Prostate gland (tissue), 2 donors: ENCODE results near the gene SERPINB6. TPM values are rescaled to one million over a fixed set of nuclear protein-coding genes. Genes with fewer than 3 reads are reported as not detected.
A peak's percentile ranks its signal among the peaks of the same experiment; 100 is the strongest.

Experiments
- DNase-seq: peaks from one replicate; pipeline ENCODE4 v3.0.0-alpha.2; 2019; ENCODE audit warnings: low spot score
- H3K27ac ChIP-seq, 2 donors: fragments of 200-600 bp; sonication (generic); 2 replicates each; pipeline ENCODE4 v1.5.1; 2017 to 2019
- H3K27me3 ChIP-seq: fragments of 200-600 bp; sonication (generic); replicated peaks from 2 replicates; pipeline ENCODE4 v1.5.1; 2019; ENCODE audit not compliant: insufficient read depth
- H3K36me3 ChIP-seq, 2 donors: fragments of 200-600 bp; sonication (generic); 1 replicate in 1 of 2; 2 replicates in 1 of 2; pipeline versions ENCODE4 v1.5.1 to v1.8.1; 2017 to 2019
- H3K4me1 ChIP-seq: fragments of 200-600 bp; sonication (generic); replicated peaks from 2 replicates; pipeline ENCODE4 v1.5.1; 2019
- H3K4me3 ChIP-seq, 2 donors: fragments of 200-600 bp; sonication (generic); 2 replicates each; pipeline ENCODE4 v1.5.1; 2017 to 2019
- H3K9me3 ChIP-seq: fragments of 200-600 bp; sonication (generic); 2 replicates; pipeline ENCODE4 v1.5.1; 2017
- POLR2A ChIP-seq: fragments of 450-650 bp; IDR thresholded peaks from one replicate; pipeline ENCODE4 v1.6.1; 2016; ENCODE audit warnings: antibody characterized with exemption, mild to moderate bottlenecking
- POLR2AphosphoS5 ChIP-seq: sonication (generic); formaldehyde crosslinking; IDR thresholded peaks from one replicate; pipeline ENCODE4 v1.6.1; 2017; ENCODE audit warnings: antibody characterized with exemption
- WGBS: methylation state at CpG from one replicate; pipeline ENCODE4 v1.1.5; 2018; 5-methylcytosine and 5-hydroxymethylcytosine counted together
- intact Hi-C: fragments of 100-400 bp; cut with DNase I; formaldehyde crosslinking; loops from one replicate; pipeline ENCODE4 v1.14.2; 2022
- total RNA-seq, 2 donors: library from RNA; depleted of rRNA; stranded (reverse); fragments of >200 nt; gene quantifications; one replicate each; pipeline ENCODE4 v1.1.0, GENCODE V29; 2016
- TF ChIP-seq, protein P1 (sequence below), 4 experiments: fragments of 200-600 bp in 2 of 4; fragments of 450-650 bp in 2 of 4; sonication (generic) in 2 of 4; IDR thresholded peaks; 1 replicate in 3 of 4; 2 replicates in 1 of 4; pipeline ENCODE4 v1.5.1; 2016 to 2019; ENCODE audit warnings: antibody characterized with exemption in 4 of 4, mild to moderate bottlenecking in 2 of 4, moderate library complexity in 2 of 4

The SERPINB6 gene
- total RNA-seq, 2 donors from 2014 or later = 155 to 202 TPM

DNA sequence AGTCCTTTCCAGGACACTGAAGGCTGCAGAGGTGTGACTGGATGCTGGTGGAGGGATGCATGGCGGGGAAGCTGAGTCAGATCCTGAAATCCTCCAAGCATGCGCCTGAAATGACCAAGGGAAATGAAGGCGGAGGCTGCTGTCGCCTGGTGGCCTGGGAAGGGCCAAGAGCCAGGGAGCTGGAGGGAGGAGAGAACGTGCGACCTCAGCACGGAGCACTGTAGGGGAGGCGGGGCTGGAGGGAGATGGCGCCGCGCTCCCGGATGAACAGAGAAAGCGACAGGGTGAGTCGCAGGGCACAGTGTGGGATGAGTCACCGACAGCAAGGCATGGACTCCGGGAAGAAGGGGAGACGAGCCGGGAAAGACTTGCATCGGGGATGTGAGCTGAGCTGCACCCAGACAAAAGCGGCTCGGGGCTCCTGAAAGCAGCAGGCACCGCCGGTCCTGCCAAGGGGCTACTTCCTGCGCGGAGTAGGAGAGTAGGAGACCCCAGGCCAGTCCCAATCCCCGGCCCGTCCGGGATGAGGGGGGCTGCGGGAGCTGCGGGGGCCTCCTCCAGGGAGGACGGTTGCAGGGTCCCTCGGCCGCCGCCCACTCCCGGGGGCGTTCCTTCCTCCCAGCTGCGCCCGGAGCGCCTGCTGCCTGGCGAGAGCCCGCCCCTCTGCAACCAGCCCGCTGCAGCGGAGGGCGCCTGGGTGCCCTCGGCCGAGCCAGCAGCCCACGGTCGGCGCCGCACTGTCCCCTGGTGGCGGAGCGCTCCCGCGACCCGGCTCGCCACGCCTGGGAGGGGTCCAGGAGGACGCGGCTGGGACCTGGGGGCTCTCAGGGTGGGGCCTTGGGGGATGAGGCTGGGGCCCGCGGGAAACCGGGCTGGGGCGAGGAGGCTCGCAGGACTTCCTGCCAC lies 17.3 kb upstream of the SERPINB6 start:
- Histone ChIP-seq H3K4me1 (no peaks in the 10 kb centered on the region), H3K27me3 (no peaks in the 10 kb centered on the region), H3K9me3 (no peaks in the 10 kb centered on the region), H3K4me3 (peak overlapping the region; percentile 66 to 88), H3K27ac (peak overlapping the region; percentile 91 to 97), H3K36me3 (no peaks in the 10 kb centered on the region)
- under 1% methylated on average over 38 of the region's 64 CpGs for WGBS
- TF ChIP-seq, protein P1, sequence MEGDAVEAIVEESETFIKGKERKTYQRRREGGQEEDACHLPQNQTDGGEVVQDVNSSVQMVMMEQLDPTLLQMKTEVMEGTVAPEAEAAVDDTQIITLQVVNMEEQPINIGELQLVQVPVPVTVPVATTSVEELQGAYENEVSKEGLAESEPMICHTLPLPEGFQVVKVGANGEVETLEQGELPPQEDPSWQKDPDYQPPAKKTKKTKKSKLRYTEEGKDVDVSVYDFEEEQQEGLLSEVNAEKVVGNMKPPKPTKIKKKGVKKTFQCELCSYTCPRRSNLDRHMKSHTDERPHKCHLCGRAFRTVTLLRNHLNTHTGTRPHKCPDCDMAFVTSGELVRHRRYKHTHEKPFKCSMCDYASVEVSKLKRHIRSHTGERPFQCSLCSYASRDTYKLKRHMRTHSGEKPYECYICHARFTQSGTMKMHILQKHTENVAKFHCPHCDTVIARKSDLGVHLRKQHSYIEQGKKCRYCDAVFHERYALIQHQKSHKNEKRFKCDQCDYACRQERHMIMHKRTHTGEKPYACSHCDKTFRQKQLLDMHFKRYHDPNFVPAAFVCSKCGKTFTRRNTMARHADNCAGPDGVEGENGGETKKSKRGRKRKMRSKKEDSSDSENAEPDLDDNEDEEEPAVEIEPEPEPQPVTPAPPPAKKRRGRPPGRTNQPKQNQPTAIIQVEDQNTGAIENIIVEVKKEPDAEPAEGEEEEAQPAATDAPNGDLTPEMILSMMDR (IDR thresholded peaks at IDR 0.05) = peak; percentile 85 to 95 (median 90)
- peak; percentile 77 for TF ChIP-seq POLR2AphosphoS5
- TF ChIP-seq POLR2A = peak; percentile 47
- intact Hi-C loops = loop anchor here (1.0 to 5.0 kb wide), 2 partner anchors 36 to 141 kb away; no protein-coding TSS in a partner anchor
- DNase-seq = peak; percentile 85

DNA sequence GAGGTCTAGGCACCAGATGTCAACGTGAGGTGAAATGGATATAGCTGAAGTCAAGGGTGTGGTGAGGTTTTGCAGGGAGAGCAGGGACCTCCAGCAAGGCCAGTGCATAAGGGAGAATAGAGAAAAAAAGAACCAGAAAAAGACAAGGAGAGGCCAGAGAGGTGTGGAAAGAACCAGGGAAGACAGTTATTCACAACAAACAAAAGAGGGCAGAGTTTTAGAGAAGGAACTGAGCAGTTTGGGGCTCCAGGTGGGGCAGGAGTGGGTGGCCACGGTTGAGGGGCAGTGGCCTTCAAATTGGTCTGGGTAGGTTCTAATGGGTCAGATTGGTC lies 16.7 kb upstream of the SERPINB6 start:
- intact Hi-C loops = loop anchor here (5.0 kb wide), 1 partner anchor 141 kb away; no protein-coding TSS in a partner anchor

DNA sequence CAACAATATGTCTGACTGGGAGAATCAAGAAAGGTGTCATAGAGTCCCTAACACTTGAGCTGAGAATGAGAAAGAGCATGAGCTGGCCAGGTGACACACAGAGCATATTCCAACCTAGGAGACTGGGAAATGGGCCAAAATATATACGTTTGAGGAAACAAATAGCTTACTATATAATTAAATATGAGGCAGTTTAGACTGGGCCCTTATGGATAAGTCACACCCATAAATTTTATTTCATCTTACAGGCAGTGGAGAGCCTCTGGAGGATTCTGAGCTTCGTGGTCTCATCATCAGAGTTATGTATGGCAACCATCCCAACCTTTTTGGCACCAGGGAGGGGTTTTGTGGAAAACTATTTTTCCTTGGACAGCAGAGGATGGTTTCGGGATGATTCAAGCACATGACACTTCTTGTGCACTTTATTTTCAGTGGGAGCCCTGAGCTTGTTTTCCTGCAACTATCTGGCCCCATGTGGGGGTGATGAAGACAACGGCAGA lies 15.4 kb upstream of the SERPINB6 start:
- 34% methylated on average over 4 of the region's 4 CpGs for WGBS
- Histone ChIP-seq H3K36me3 (no peaks in the 10 kb centered on the region), H3K4me3 (no peak overlapping the region), H3K9me3 (no peaks in the 10 kb centered on the region), H3K27me3 (no peaks in the 10 kb centered on the region), H3K27ac (peak overlapping the region; percentile 33), H3K4me1 (no peaks in the 10 kb centered on the region)
- intact Hi-C loops = loop anchor here (5.0 kb wide), 1 partner anchor 139 kb away; no protein-coding TSS in a partner anchor
- TF ChIP-seq POLR2AphosphoS5 (no peak), POLR2A (no peak)
- TF ChIP-seq, protein P1 (IDR thresholded peaks at IDR 0.05) = no peak
- DNase-seq = no peak

More for the DNA sequence above, 16.7 kb upstream of the SERPINB6 start:
- Histone ChIP-seq H3K36me3 (no peaks in the 10 kb centered on the region), H3K4me1 (no peaks in the 10 kb centered on the region), H3K27me3 (no peaks in the 10 kb centered on the region), H3K9me3 (no peaks in the 10 kb centered on the region), H3K4me3 (peak overlapping the region; percentile 66 to 88), H3K27ac (peak overlapping the region; percentile 91 to 97)
- WGBS = 18% methylated on average over 2 of the region's 2 CpGs
- TF ChIP-seq, protein P1 (IDR thresholded peaks at IDR 0.05) = no peak
- TF ChIP-seq POLR2A = no peak
- TF ChIP-seq POLR2AphosphoS5 = no peak
- no peak for DNase-seq

DNA sequence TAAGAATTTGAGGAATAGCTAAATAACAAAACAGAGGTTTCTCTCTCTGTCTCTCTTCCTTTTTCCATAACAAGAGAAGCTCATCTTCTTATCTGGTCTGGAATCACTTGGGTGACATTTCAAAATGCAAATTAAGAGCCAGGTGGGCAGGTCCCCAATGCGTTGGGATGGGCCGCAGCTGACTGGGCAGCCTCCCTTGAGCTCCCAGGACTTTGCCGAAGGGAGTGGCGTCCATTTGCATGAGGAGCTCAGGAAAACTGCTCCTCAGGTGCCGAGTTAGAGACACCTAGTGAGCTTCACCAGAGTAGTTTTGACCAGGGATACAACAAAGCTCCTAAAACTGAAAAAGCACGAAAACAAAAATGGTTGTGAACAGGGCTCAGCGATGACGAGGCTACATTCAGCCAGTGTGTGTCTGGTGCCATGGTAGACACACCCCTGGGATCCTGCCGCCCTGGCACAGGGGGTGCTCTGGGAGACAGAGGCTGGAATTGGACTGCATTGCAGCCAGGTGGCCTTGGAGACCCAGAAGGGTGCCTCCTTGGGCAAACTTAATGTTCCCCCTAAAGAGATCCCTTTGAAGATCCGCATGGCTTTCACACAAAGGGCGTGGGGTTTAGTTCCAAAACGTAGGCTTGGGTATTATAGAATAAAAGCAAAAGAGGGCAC lies 13.5 kb upstream of the SERPINB6 start:
- Histone ChIP-seq H3K9me3 (no peaks in the 10 kb centered on the region), H3K36me3 (no peaks in the 10 kb centered on the region), H3K4me1 (no peaks in the 10 kb centered on the region), H3K27me3 (no peaks in the 10 kb centered on the region), H3K27ac (no peak overlapping the region), H3K4me3 (no peak overlapping the region)
- TF ChIP-seq POLR2AphosphoS5 = no peak
- TF ChIP-seq, protein P1 (IDR thresholded peaks at IDR 0.05) = no peak
- TF ChIP-seq POLR2A = no peak
- WGBS = 81% methylated on average over 12 of the region's 12 CpGs
- DNase-seq = no peak
- intact Hi-C loops = loop anchor here (5.0 kb wide), 1 partner anchor 138 kb away; no protein-coding TSS in a partner anchor
